Memory B cell (primary cell): ENCODE data around the gene MPHOSPH6.
"Not testable (repeated sequence)": the region's sequence is repeated elsewhere in the genome, so short reads cannot be mapped to it uniquely, and the experiment has no call there.

Experiments used
- ATAC-seq: fragments of 150-1000 bp; cut with Tn5 transposase; 2 replicates; pipeline ENCODE4 v1.10.0; 2021; ENCODE audit warnings: low read depth, mild to moderate bottlenecking, moderate library complexity
- DNase-seq, 2 donors: peaks; one replicate each; pipeline ENCODE4 v3.0.0; 2022; ENCODE audit warnings: low spot score in 2 of 2
- H3K27ac Mint-ChIP-seq: one replicate; pipeline ENCODE4 v1.8.0; 2022; ENCODE audit warnings: mild to moderate bottlenecking, moderate library complexity, mixed read lengths
- H3K27me3 Mint-ChIP-seq: one replicate; pipeline ENCODE4 v1.8.0; 2022; ENCODE audit warnings: mixed read lengths
- H3K36me3 Mint-ChIP-seq: one replicate; pipeline ENCODE4 v1.8.0; 2022; ENCODE audit warnings: mild to moderate bottlenecking, mixed read lengths
- H3K4me1 Mint-ChIP-seq: one replicate; pipeline ENCODE4 v1.8.0; 2022; ENCODE audit warnings: mixed read lengths
- H3K4me3 Mint-ChIP-seq: one replicate; pipeline ENCODE4 v1.8.0; 2022; ENCODE audit warnings: mild to moderate bottlenecking, moderate library complexity, mixed read lengths
- H3K9me3 Mint-ChIP-seq: one replicate; pipeline ENCODE4 v1.8.0; 2022; ENCODE audit warnings: mixed read lengths

The MPHOSPH6 gene

GRCh38 chr16:82152196-82152595 lies 17.8 kb downstream of the MPHOSPH6 start:
- Mint-ChIP-seq H3K4me3 (no peak overlapping the region), H3K27ac (no peak overlapping the region), H3K36me3 (peaks cover 22% of the 10 kb centered on the region), H3K4me1 (peaks cover under 1% of the 10 kb centered on the region), H3K27me3 (no peaks in the 10 kb centered on the region), H3K9me3 (no peaks in the 10 kb centered on the region)
- no peak for ATAC-seq
- no peak for DNase-seq

- H3K4me1 Mint-ChIP-seq: no peaks in the 10 kb centered on the region
- no peaks in the 10 kb centered on the region for H3K27me3 Mint-ChIP-seq
- no peak for DNase-seq
- no peaks in the 10 kb centered on the region for H3K9me3 Mint-ChIP-seq
- no peak overlapping the region for H3K4me3 Mint-ChIP-seq
- no peak for ATAC-seq
- no peak overlapping the region for H3K27ac Mint-ChIP-seq
- H3K36me3 Mint-ChIP-seq: peaks cover 27% of the 10 kb centered on the region
Measured at GRCh38 chr16:82150549-82150948, 19.5 kb downstream of the MPHOSPH6 start.

- H3K36me3 Mint-ChIP-seq: peaks cover 25% of the 10 kb centered on the region
- H3K4me3 Mint-ChIP-seq: no peak overlapping the region
- ATAC-seq (no peak), DNase-seq (no peak)
- no peak overlapping the region for H3K27ac Mint-ChIP-seq
- no peaks in the 10 kb centered on the region for H3K4me1 Mint-ChIP-seq
- no peaks in the 10 kb centered on the region for H3K27me3 Mint-ChIP-seq
- no peaks in the 10 kb centered on the region for H3K9me3 Mint-ChIP-seq
Measured at GRCh38 chr16:82149536-82149935, 20.5 kb downstream of the MPHOSPH6 start.

- Mint-ChIP-seq H3K4me3 (no peak overlapping the region), H3K9me3 (no peaks in the 10 kb centered on the region), H3K4me1 (no peaks in the 10 kb centered on the region), H3K27ac (peak overlapping the region; percentile 35), H3K36me3 (peaks cover 16% of the 10 kb centered on the region), H3K27me3 (no peaks in the 10 kb centered on the region)
- ATAC-seq (no peak), DNase-seq (no peak)
Measured at GRCh38 chr16:82147546-82147945, 22.5 kb downstream of the MPHOSPH6 start.

- Mint-ChIP-seq H3K27ac (peak overlapping the region; percentile 35), H3K27me3 (no peaks in the 10 kb centered on the region), H3K9me3 (no peaks in the 10 kb centered on the region), H3K4me3 (no peak overlapping the region), H3K36me3 (peaks cover 16% of the 10 kb centered on the region), H3K4me1 (no peaks in the 10 kb centered on the region)
- DNase-seq (no peak), ATAC-seq (no peak)
Measured at GRCh38 chr16:82146957-82147356, 23.1 kb downstream of the MPHOSPH6 start.

GRCh38 chr16:82146556-82146955 lies 23.5 kb downstream of the MPHOSPH6 start:
- no peak for ATAC-seq
- no peak overlapping the region for H3K4me3 Mint-ChIP-seq
- H3K27me3 Mint-ChIP-seq: no peaks in the 10 kb centered on the region
- no peaks in the 10 kb centered on the region for H3K4me1 Mint-ChIP-seq
- H3K27ac Mint-ChIP-seq: peak overlapping the region; percentile 35
- H3K36me3 Mint-ChIP-seq: peaks cover 18% of the 10 kb centered on the region
- H3K9me3 Mint-ChIP-seq: peaks cover 1% of the 10 kb centered on the region
- DNase-seq: no peak

- peaks cover 15% of the 10 kb centered on the region for H3K36me3 Mint-ChIP-seq
- not testable (repeated sequence) for ATAC-seq, H3K4me1 Mint-ChIP-seq, H3K27ac Mint-ChIP-seq, H3K27me3 Mint-ChIP-seq, DNase-seq, H3K9me3 Mint-ChIP-seq
- peak overlapping the region; percentile 42 for H3K4me3 Mint-ChIP-seq
Measured at GRCh38 chr16:82139286-82139571, 30.8 kb downstream of the MPHOSPH6 start.

- Mint-ChIP-seq H3K27ac (no peak overlapping the region), H3K4me1 (no peaks in the 10 kb centered on the region), H3K4me3 (peak overlapping the region; percentile 42)
Measured at GRCh38 chr16:82138478-82139285, 31.3 kb downstream of the MPHOSPH6 start.

GRCh38 chr16:82137822-82138167 lies 32.2 kb downstream of the MPHOSPH6 start:
- Mint-ChIP-seq H3K27me3 (no peaks in the 10 kb centered on the region), H3K9me3 (peaks cover 1% of the 10 kb centered on the region), H3K4me1 (no peaks in the 10 kb centered on the region), H3K36me3 (peaks cover 13% of the 10 kb centered on the region), H3K27ac (no peak overlapping the region), H3K4me3 (no peak overlapping the region)
- ATAC-seq: no peak
- no peak for DNase-seq

More at GRCh38 chr16:82138478-82139285, 31.3 kb downstream of the MPHOSPH6 start:
- ATAC-seq (no peak), DNase-seq (no peak)
- H3K9me3 Mint-ChIP-seq: peaks cover 1% of the 10 kb centered on the region
- no peaks in the 10 kb centered on the region for H3K27me3 Mint-ChIP-seq
- H3K36me3 Mint-ChIP-seq: peaks cover 15% of the 10 kb centered on the region

- peaks cover 1% of the 10 kb centered on the region for H3K9me3 Mint-ChIP-seq
- DNase-seq (no peak), ATAC-seq (no peak)
- peaks cover 13% of the 10 kb centered on the region for H3K36me3 Mint-ChIP-seq
- no peaks in the 10 kb centered on the region for H3K27me3 Mint-ChIP-seq
- H3K4me3 Mint-ChIP-seq: no peak overlapping the region
- H3K4me1 Mint-ChIP-seq: no peaks in the 10 kb centered on the region
- H3K27ac Mint-ChIP-seq: no peak overlapping the region
Measured at GRCh38 chr16:82136956-82137821, 32.8 kb downstream of the MPHOSPH6 start.

GRCh38 chr16:82135844-82136243 lies 34.2 kb downstream of the MPHOSPH6 start:
- DNase-seq (no peak), ATAC-seq (no peak)
- peaks cover 9% of the 10 kb centered on the region for H3K36me3 Mint-ChIP-seq

GRCh38 chr16:82134846-82135245 lies 35.2 kb downstream of the MPHOSPH6 start:
- DNase-seq (no peak), ATAC-seq (no peak)
- Mint-ChIP-seq H3K4me1 (no peaks in the 10 kb centered on the region), H3K27me3 (no peaks in the 10 kb centered on the region), H3K9me3 (no peaks in the 10 kb centered on the region), H3K36me3 (peaks cover 8% of the 10 kb centered on the region), H3K4me3 (no peak overlapping the region), H3K27ac (no peak overlapping the region)

More at GRCh38 chr16:82135844-82136243, 34.2 kb downstream of the MPHOSPH6 start:
- H3K27ac Mint-ChIP-seq: no peak overlapping the region
- no peaks in the 10 kb centered on the region for H3K9me3 Mint-ChIP-seq
- no peaks in the 10 kb centered on the region for H3K27me3 Mint-ChIP-seq
- no peak overlapping the region for H3K4me3 Mint-ChIP-seq
- no peaks in the 10 kb centered on the region for H3K4me1 Mint-ChIP-seq

GRCh38 chr16:82133798-82134197 lies 36.2 kb downstream of the MPHOSPH6 start:
- DNase-seq: no peak
- Mint-ChIP-seq H3K36me3 (peaks cover 4% of the 10 kb centered on the region), H3K4me3 (no peak overlapping the region), H3K27ac (no peak overlapping the region), H3K4me1 (no peaks in the 10 kb centered on the region), H3K9me3 (no peaks in the 10 kb centered on the region), H3K27me3 (no peaks in the 10 kb centered on the region)
- no peak for ATAC-seq

- DNase-seq (no peak), ATAC-seq (no peak)
- no peak overlapping the region for H3K4me3 Mint-ChIP-seq
- H3K27ac Mint-ChIP-seq: no peak overlapping the region
- H3K9me3 Mint-ChIP-seq: peaks cover 4% of the 10 kb centered on the region
- peaks cover 3% of the 10 kb centered on the region for H3K27me3 Mint-ChIP-seq
- H3K36me3 Mint-ChIP-seq: no peaks in the 10 kb centered on the region
- no peaks in the 10 kb centered on the region for H3K4me1 Mint-ChIP-seq
Measured at GRCh38 chr16:82129881-82130280, 40.1 kb downstream of the MPHOSPH6 start.
